HFF-Myc (cell line): Measurements from ENCODE around the gene KNG1.

ENCODE experiments used
- DNase-seq: peaks from one replicate; pipeline ENCODE4 v3.0.0-alpha.2; 2011; ENCODE audit warnings: low read depth; ENCODE audit errors: extremely low read depth
- H3K4me3 ChIP-seq: replicated peaks from 2 replicates; pipeline ENCODE4 v1.5.1; 2011; ENCODE audit warnings: low read depth, mild to moderate bottlenecking, control low read depth, low read length
- TF ChIP-seq, protein P1 (sequence below): IDR thresholded peaks from 2 replicates; pipeline ENCODE4 v1.5.1; 2012; ENCODE audit warnings: mild to moderate bottlenecking, low read depth, low read length, control low read depth; ENCODE audit errors: missing control alignments

Gene KNG1

DNA sequence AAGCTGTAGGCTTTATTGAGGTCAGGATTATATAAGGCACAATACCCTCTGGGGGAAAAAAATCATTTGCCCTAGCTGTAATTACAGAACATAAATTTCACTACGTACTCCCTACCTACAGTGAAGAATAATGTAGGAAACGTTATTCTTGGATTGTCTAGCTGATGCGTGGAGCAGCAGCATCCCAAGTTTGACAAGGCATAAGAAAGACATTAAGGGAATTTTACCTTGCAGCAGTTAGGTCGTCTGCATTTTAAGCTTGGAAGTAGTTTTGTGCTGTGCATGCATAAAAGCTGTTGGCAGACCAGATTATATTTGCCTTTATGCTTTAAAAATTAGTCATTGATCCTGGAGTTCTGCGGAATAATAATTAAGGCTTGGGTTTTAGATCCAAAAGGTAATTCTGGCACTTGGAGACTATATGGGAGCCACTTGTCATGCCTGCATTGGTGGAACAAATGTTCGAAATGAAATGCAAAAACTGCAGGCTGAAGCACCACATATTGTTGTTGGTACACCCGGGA lies 68.4 kb downstream of the KNG1 start:
- TF ChIP-seq, protein P1, sequence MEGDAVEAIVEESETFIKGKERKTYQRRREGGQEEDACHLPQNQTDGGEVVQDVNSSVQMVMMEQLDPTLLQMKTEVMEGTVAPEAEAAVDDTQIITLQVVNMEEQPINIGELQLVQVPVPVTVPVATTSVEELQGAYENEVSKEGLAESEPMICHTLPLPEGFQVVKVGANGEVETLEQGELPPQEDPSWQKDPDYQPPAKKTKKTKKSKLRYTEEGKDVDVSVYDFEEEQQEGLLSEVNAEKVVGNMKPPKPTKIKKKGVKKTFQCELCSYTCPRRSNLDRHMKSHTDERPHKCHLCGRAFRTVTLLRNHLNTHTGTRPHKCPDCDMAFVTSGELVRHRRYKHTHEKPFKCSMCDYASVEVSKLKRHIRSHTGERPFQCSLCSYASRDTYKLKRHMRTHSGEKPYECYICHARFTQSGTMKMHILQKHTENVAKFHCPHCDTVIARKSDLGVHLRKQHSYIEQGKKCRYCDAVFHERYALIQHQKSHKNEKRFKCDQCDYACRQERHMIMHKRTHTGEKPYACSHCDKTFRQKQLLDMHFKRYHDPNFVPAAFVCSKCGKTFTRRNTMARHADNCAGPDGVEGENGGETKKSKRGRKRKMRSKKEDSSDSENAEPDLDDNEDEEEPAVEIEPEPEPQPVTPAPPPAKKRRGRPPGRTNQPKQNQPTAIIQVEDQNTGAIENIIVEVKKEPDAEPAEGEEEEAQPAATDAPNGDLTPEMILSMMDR = no peak
- no peak for DNase-seq
- peak overlapping the region; percentile 91 for H3K4me3 ChIP-seq

DNA sequence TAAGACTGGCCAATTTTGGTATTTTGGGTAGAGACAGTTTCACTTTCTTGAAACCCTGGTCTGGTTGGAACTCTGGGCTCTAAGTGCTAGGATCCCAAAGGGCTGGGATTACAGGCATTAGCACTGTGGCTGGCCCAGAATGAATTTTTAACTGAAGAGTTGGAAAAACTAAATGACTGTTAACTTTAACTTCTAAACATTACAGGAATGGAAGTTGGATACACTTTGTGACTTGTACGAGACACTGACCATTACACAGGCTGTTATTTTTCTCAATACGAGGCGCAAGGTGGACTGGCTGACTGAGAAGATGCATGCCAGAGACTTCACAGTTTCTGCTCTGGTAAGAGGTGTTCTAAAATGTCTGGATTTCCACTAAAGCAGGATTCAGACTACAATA lies 69.8 kb downstream of the KNG1 start:
- TF ChIP-seq, protein P1 = no peak
- no peak for DNase-seq
- peak overlapping the region; percentile 91 for H3K4me3 ChIP-seq

DNA sequence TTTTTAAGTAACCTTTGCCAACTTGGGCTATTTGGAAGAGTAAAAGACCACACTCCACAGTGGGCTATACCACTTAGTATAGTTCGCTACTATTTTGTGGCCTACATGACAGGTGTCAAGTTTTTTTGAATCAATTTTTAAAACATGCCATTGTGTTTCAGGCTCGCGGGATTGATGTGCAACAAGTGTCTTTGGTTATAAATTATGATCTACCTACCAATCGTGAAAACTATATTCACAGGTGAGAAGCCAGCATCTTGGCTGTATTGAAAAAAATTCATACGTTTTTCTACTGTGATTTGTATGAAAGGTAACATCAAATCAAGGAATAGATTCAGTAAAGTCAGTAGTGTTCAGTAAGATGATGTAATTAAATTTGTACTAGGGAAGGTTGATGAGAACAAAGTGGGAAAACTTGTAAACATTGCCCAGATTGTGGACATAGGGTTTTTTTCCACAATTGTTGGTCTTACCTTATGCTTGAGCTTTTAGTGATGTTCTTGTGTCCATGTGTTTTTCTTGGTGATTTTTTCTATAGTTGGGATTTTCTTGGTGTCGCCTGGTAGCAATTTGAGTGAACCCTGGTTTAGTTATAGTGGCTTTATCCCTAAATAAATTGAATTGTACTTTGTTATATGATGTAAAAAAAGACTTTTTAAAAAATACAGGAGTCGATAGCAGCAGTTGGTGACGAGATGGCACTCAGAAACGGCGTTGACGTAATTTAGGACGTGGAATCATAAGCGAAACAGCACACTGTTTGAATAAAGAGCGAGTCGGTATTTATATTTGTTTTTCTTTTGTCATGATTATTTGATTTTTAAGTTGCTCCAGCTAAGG lies 70.7 kb downstream of the KNG1 start:
- TF ChIP-seq, protein P1 = no peak
- peak overlapping the region; percentile 91 for H3K4me3 ChIP-seq
- no peak for DNase-seq

DNA sequence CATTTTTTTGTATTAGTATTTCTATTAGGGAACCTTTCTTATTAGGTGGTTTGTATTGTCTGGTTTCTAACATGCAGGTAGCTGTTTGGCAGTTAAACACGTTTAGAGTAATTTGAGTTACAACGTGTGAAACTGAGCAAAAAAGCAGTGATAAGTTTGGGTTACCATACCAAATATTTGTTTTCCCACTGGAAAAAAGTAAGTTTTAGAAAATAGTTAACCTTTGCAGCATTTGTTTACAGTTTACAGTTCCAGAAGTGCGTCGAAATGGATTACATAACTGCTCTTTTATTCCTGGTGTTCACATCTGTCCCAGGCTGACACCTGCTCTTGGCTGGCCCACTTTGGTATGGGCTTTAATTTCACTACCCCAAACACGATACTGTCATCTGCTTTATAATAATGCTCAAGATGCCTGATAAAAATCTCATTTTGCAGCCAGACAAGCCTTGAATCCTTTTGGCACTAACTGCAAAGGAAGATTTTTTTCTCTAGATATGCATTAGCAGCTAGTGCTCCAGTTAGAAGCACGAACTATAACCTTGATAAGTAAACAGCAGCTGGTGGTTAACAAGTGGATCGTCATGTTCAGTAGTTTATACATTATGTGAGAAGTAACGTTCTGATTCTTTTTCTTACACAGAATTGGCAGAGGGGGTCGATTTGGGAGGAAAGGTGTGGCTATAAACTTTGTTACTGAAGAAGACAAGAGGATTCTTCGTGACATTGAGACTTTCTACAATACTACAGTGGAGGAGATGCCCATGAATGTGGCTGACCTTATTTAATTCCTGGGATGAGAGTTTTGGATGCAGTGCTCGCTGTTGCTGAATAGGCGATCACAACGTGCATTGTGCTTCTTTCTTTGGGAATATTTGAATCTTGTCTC lies 71.6 kb downstream of the KNG1 start:
- no peak for DNase-seq
- H3K4me3 ChIP-seq = peak overlapping the region; percentile 91
- TF ChIP-seq, protein P1 = no peak

DNA sequence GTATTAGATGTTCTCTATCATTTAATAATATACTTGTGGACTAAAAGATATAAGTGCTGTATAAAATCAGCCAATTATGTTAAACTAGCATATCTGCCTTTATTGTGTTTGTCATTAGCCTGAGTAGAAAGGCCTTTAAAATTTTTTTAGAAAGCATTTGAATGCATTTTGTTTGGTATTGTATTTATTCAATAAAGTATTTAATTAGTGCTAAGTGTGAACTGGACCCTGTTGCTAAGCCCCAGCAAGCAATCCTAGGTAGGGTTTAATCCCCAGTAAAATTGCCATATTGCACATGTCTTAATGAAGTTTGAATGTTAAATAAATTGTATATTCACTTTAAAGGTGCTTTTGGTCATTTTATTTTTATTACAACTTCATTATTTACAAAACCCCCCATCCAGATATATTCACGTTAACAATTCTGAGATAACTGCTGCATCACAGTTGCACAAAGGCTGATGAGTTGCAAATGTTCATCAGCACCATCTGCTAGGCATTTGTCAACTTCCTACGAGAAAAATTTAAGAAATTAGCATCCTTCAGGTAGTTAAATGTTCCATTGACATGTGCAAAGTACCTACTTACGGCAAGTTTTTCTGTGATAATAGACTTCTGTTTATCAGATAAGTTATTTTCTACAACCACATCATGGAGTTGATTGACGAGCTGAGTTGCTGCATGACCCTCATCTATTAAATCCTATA lies 72.5 kb downstream of the KNG1 start:
- no peak for DNase-seq
- TF ChIP-seq, protein P1 = no peak
- no peak overlapping the region for H3K4me3 ChIP-seq

DNA sequence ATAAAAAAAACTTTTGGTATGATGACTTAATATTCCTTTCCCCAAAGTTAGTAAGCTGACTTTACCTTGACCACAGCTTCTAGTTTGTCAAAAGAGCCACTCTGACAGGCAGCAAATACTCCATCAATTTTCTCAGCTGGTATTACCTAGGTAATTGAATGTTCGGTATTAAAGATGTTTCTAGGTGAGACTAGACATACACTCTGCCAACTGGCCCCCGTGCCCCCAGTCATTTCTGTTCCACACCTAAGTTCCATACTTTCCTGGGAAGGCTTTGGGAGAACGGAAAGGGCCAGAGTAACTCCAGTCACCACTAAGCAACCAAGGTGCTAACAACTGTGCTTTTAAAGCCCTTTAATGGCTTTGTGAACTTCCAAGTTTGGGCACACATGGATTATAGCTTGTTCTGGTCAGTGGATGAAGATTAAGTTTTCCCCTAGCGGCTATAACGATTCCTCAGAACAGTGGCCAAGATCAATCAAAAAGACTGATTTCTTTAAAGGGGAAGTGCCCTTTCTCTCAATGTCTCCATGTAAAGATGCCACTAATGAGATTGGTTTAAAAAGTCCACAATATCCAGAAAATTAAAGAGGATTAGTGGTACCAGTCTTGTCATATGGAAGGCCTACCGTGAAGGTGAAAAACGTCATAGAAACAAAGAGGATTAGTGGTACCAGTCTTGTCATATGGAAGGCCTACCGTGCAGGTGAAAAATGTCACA lies 73.3 kb downstream of the KNG1 start:
- no peak overlapping the region for H3K4me3 ChIP-seq
- DNase-seq = peak; percentile 74
- TF ChIP-seq, protein P1 = peak; percentile 24
